GM19397 (cell line): Measurements from ENCODE around the gene POLR2C.
A peak's percentile ranks its signal among the peaks of the same experiment; 100 is the strongest.
"Not testable (repeated sequence)": the region's sequence is repeated elsewhere in the genome, so short reads cannot be mapped to it uniquely, and the experiment has no call there.

ENCODE experiments used
- ATAC-seq: cut with Tn5 transposase; IDR thresholded peaks from one replicate; pipeline ENCODE4 v1.9.1; 2021; ENCODE audit warnings: mild to moderate bottlenecking, moderate library complexity; ENCODE audit not compliant: unreplicated experiment

Gene POLR2C

GRCh38 chr16:57462209-57462977 lies at the start of gene POLR2C:
TSS of gene POLR2C (plus strand) at chr16:57462679. CDS start at chr16:57462725, 46 bp downstream.
- ATAC-seq = peak; percentile 88

- ATAC-seq = peak; percentile 59
Observed at GRCh38 chr16:57413301-57413730, 49.2 kb upstream of the POLR2C start.

- ATAC-seq = no peak
Observed at GRCh38 chr16:57413733-57414132, 48.7 kb upstream of the POLR2C start.

GRCh38 chr16:57416084-57416483 lies 46.4 kb upstream of the POLR2C start:
- no peak for ATAC-seq

- ATAC-seq = no peak
Observed at GRCh38 chr16:57419506-57419905, 43.0 kb upstream of the POLR2C start.

- ATAC-seq = no peak
Observed at GRCh38 chr16:57422026-57422944, 40.2 kb upstream of the POLR2C start.

GRCh38 chr16:57423152-57423551 lies 39.3 kb upstream of the POLR2C start:
- no peak for ATAC-seq

GRCh38 chr16:57424583-57424982 lies 37.9 kb upstream of the POLR2C start:
- ATAC-seq = no peak

GRCh38 chr16:57426356-57426755 lies 36.1 kb upstream of the POLR2C start:
- ATAC-seq = no peak

GRCh38 chr16:57427307-57427706 lies 35.2 kb upstream of the POLR2C start:
- no peak for ATAC-seq

- ATAC-seq = no peak
Observed at GRCh38 chr16:57427824-57428223, 34.7 kb upstream of the POLR2C start.

- no peak for ATAC-seq
Observed at GRCh38 chr16:57430955-57431354, 31.5 kb upstream of the POLR2C start.

- no peak for ATAC-seq
Observed at GRCh38 chr16:57432505-57432904, 30.0 kb upstream of the POLR2C start.

- no peak for ATAC-seq
Observed at GRCh38 chr16:57432989-57433388, 29.5 kb upstream of the POLR2C start.

- no peak for ATAC-seq
Observed at GRCh38 chr16:57434003-57434402, 28.5 kb upstream of the POLR2C start.

GRCh38 chr16:57435838-57436237 lies 26.6 kb upstream of the POLR2C start:
- ATAC-seq = no peak

- not testable (repeated sequence) for ATAC-seq
Observed at GRCh38 chr16:57439947-57440346, 22.5 kb upstream of the POLR2C start.

- not testable (repeated sequence) for ATAC-seq
Observed at GRCh38 chr16:57440551-57440950, 21.9 kb upstream of the POLR2C start.

GRCh38 chr16:57444711-57445110 lies 17.8 kb upstream of the POLR2C start:
- ATAC-seq = no peak

GRCh38 chr16:57445510-57445909 lies 17.0 kb upstream of the POLR2C start:
- no peak for ATAC-seq

GRCh38 chr16:57446531-57447185 lies 15.8 kb upstream of the POLR2C start:
- peak; percentile 30 for ATAC-seq
